GM18909 (cell line): ENCODE data around the gene SPACA6.
"Not testable (repeated sequence)": the region's sequence is repeated elsewhere in the genome, so short reads cannot be mapped to it uniquely, and the experiment has no call there.

ENCODE experiments used
- ATAC-seq: cut with Tn5 transposase; IDR thresholded peaks from one replicate; pipeline ENCODE4 v1.9.1; 2021; ENCODE audit warnings: mild to moderate bottlenecking; ENCODE audit not compliant: unreplicated experiment, poor library complexity

SPACA6 gene

DNA sequence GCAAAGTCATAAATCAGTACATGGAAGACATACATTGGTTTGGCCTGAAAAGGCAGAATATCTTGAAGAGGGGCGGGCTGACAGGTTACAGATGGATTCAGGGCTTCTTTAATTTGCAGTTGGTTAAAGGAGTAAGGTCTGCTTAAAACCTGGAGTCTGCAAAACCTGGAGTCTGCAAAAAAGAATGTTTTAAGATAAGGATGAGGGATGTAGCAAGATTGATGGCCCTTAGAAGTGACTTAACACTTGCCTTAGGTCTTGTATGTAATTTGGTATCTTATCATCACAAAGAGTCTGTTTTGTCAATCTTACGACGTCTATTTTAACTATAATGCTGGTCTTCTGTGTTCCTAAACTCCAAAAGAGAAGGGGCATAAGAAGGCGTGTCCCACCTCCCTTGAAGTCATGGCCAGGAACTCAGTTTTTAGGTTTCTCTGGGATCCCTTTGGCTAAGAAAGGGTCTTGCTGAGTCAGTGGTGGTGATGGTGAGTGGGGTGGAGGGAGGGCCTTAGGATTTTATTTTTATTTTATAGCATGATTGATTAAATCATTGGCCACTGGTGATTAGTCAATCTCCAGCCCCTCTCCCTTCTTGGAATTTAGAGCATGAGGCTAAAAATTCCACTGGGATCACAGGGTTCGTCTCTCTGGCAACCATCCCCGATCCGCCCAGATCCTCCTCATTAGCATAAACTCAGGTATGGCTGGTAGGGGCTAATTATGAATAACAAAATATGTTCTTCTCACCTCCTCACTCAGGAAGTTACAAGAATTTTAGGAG is 40.8 kb downstream of the SPACA6 start:
- no peak for ATAC-seq

GRCh38 chr19:51735759-51736449 is 42.8 kb downstream of the SPACA6 start:
- no peak for ATAC-seq

DNA sequence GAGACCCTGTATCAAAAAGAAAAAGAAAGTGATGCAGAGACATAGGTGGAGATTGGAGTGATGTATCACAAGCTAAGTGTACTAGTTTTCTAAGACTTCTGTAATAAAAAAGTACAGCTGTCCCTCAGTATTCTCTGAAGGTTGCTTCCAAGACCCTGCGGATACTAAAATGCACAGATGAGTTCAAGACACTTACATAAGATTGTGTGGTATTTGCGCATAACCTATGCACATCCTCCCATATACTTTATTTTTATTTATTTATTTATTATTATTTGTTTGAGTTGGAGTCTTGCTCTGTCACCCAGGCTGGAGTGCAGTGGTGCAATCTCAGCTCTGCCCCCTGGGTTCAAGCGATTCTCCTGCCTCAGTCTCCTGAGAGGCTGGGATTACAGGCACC is 44.3 kb downstream of the SPACA6 start:
- ATAC-seq = no peak

- ATAC-seq = no peak
These were observed 44.8 kb downstream of the SPACA6 start for GRCh38 chr19:51737924-51738323.

- ATAC-seq = not testable (repeated sequence)
These were observed 45.4 kb downstream of the SPACA6 start for GRCh38 chr19:51738523-51738922.

GRCh38 chr19:51739466-51740213 is 46.5 kb downstream of the SPACA6 start:
- ATAC-seq = no peak

DNA sequence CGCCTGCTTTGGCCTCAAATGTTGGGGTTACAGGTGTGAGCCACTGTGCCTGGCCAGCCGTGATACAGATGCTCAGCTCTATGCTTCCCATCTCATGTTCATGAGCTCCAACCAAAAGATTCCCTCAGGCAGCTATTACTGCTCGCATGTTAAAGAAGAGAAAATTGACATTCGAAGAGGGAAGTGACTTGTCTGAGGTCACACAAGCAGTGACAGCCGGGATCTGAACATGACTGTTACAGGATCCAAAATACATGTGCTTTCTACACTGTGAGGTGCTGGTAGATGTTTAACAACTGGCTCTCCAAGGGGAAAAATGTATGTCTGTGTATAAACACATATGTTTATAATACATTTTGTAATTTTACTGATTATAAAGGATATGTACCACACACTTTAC is 47.2 kb downstream of the SPACA6 start:
- no peak for ATAC-seq

DNA sequence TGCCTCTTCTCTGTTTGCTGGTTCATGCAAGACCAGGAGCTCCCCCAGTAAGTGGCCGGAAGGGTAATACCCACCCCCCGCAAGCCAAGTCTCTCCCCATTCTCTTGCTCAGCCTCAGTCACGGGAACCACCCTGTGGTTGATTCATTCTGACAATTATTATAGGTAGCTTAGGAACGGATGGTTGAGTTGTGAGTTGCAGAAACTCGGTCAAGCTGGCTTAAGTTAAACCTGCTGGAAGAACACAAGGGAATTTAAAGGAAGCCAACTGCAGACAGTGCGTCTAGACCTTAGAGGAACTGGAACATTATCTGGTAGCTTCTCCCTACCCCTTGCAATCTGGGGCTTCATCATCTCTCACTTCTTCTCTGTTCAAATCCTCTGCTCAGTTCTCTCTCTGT is 49.7 kb downstream of the SPACA6 start:
- ATAC-seq = no peak

- ATAC-seq = no peak
These were observed 50.3 kb downstream of the SPACA6 start for GRCh38 chr19:51743405-51743804.

- no peak for ATAC-seq
These were observed 53.6 kb downstream of the SPACA6 start for GRCh38 chr19:51746731-51747130.

DNA sequence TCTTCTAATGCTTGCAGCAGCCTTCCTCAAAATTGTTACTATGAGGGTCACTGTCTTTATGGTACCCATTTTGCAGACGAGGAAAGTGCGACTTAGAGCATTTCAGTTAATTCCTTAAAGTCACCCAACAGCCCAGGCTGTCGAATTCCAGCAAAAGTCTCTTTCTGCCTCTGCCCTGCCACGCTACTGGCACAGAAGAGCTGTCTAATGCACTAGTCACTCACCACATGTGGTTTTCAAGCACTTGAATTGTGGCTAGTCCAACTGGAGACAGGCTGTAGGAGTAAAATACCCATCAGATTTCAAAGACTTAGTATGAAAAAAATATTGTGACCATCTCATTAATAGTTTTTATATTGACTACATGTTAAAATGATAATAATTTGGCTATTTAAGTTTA is 56.8 kb downstream of the SPACA6 start:
- ATAC-seq = no peak

- ATAC-seq = no peak
These were observed 57.4 kb downstream of the SPACA6 start for GRCh38 chr19:51750400-51751094.

GRCh38 chr19:51751655-51752054 is 58.5 kb downstream of the SPACA6 start, which contains the start of gene FPR1:
TSS of gene FPR1 (minus strand) at chr19:51751878. CDS start at chr19:51746994, 4,884 bp downstream.
- ATAC-seq = no peak

DNA sequence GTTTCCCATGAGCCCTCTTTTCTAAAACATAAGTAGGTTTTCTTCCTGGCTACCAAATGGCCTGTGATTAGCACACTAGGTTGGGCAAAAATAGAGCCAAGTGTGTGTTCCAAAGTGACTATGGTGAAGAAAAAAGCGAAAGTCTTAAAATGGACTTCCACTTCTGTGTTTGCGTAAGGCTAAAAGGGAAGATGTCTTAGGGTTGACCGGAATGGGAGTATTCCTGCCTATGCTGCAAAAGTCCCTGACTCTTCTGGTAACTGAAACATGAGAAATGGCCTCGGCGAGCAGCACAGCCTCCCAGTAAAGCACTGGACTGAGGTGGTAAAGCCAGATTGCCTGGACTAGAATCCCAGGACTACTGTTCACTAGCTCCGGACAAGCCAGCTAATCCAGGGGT is 61.0 kb downstream of the SPACA6 start:
- ATAC-seq = no peak

DNA sequence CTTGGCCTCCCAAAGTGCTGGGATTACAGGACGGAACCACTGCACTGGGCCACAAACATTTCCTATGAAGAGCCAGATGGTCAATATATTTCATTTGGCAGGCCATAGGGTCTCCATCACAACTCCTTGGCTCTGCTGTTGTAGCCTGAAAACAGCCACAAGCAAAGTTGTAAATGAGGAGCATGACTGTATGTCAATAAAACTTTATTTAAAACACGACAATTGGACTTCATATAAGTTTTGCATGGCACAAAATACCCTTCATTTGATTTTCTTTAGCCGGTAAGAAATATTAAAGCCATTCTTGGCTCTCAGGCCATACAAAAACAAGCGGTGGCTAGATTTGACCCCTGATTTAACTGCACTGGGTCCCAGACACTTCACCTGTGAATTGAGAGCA is 61.6 kb downstream of the SPACA6 start:
- ATAC-seq = no peak
